NT2/D1 (cell line): ENCODE data around the gene COL23A1.

ENCODE experiments used
- SUZ12 ChIP-seq: IDR thresholded peaks from 2 replicates; pipeline ENCODE4 v1.6.1; 2011; ENCODE audit not compliant: insufficient read length, insufficient read depth; ENCODE audit errors: extremely low read depth
- YY1 ChIP-seq: IDR thresholded peaks from 2 replicates; pipeline ENCODE4 v1.6.1; 2011; ENCODE audit not compliant: insufficient read length, insufficient read depth
- ZNF274 ChIP-seq: IDR thresholded peaks from 2 replicates; pipeline ENCODE4 v1.6.1; 2011; ENCODE audit warnings: mild to moderate bottlenecking, low read depth, low read length

- no peak for TF ChIP-seq YY1
- TF ChIP-seq SUZ12, result no peak
- no peak for TF ChIP-seq ZNF274
Observed at GRCh38 chr5:178416919-178417318, 173.3 kb downstream of the COL23A1 start.
